AG04450 (cell line): ENCODE data around the gene DACH1. TPM values are rescaled to one million over a fixed set of nuclear protein-coding genes. Genes with fewer than 3 reads are reported as not detected.

Experiments used
- CTCF ChIA-PET: fragments of 300-600, 350-600 bp; formaldehyde crosslinking; extraction: SDS; loops from one replicate; lab custom pipeline; 2022; ENCODE audit warnings: antibody characterized with exemption, inconsistent platforms; lab: Charles Lee
- POLR2A ChIA-PET: fragments of 350-600 bp; formaldehyde crosslinking; extraction: SDS; loops from one replicate; lab custom pipeline; 2021; ENCODE audit warnings: antibody characterized with exemption, inconsistent platforms; lab: Yijun Ruan, JAX
- DNase-seq: peaks from one replicate; pipeline ENCODE4 v3.0.0-alpha.2; 2011; ENCODE audit warnings: low read depth, low spot score
- H3K27ac ChIP-seq: one replicate; pipeline ENCODE4 v1.5.1; 2012; ENCODE audit warnings: low read depth, low read length, control low read depth
- H3K27me3 ChIP-seq: one replicate; pipeline ENCODE4 v1.6.0; 2012; ENCODE audit warnings: low read length; ENCODE audit not compliant: control insufficient read depth, insufficient read depth
- H3K4me3 ChIP-seq: 2 replicates; pipeline ENCODE4 v1.5.1; 2011; ENCODE audit warnings: mild to moderate bottlenecking, low read depth, low read length, control low read depth
- H3K9me3 ChIP-seq: 2 replicates; pipeline ENCODE4 v1.5.1; 2012; ENCODE audit warnings: low read length; ENCODE audit not compliant: control insufficient read depth, insufficient read depth
- CTCF ChIP-seq: IDR thresholded peaks from 2 replicates; pipeline ENCODE4 v1.5.1; 2011; ENCODE audit warnings: low read depth, low read length, control low read depth, inconsistent platforms
- polyA plus RNA-seq: library from polyadenylated mRNA; depleted of rRNA; stranded (reverse); fragments of >200 nt; gene quantifications from 2 replicates; pipeline ENCODE4 v1.2.3, GENCODE V29; 2011

DACH1 gene
- polyA plus RNA-seq, 1 experiment: 0.10 TPM

- Histone ChIP-seq H3K4me3 (no peak overlapping the region), H3K27me3 (no peaks in the 10 kb centered on the region), H3K9me3 (no peaks in the 10 kb centered on the region), H3K27ac (no peak overlapping the region)
- TF ChIP-seq CTCF: no peak
- no peak for DNase-seq
- CTCF ChIA-PET: no interaction called here
- POLR2A ChIA-PET: no interaction called here
Measured at GRCh38 chr13:71663431-71663830, 203.6 kb downstream of the DACH1 start.

GRCh38 chr13:71661921-71662320 lies 205.1 kb downstream of the DACH1 start:
- no peak for DNase-seq
- CTCF ChIA-PET: no interaction called here

GRCh38 chr13:71659404-71659803 lies 207.6 kb downstream of the DACH1 start:
- no peak for DNase-seq
- Histone ChIP-seq H3K4me3 (no peak overlapping the region), H3K9me3 (no peaks in the 10 kb centered on the region), H3K27me3 (no peaks in the 10 kb centered on the region), H3K27ac (no peak overlapping the region)
- POLR2A ChIA-PET: no interaction called here
- CTCF ChIA-PET: no interaction called here
- no peak for TF ChIP-seq CTCF

More at GRCh38 chr13:71661921-71662320, 205.1 kb downstream of the DACH1 start:
- no peaks in the 10 kb centered on the region for H3K27me3 ChIP-seq
- no peak overlapping the region for H3K27ac ChIP-seq
- POLR2A ChIA-PET: no interaction called here
- no peak for TF ChIP-seq CTCF
- H3K9me3 ChIP-seq: no peaks in the 10 kb centered on the region
- H3K4me3 ChIP-seq: no peak overlapping the region

GRCh38 chr13:71645467-71645866 lies 221.5 kb downstream of the DACH1 start:
- no peak for TF ChIP-seq CTCF
- POLR2A ChIA-PET: no interaction called here
- Histone ChIP-seq H3K9me3 (no peaks in the 10 kb centered on the region), H3K27me3 (no peaks in the 10 kb centered on the region), H3K27ac (no peak overlapping the region), H3K4me3 (no peak overlapping the region)
- CTCF ChIA-PET: no interaction called here
- no peak for DNase-seq

- Histone ChIP-seq H3K27ac (no peak overlapping the region), H3K4me3 (no peak overlapping the region), H3K27me3 (no peaks in the 10 kb centered on the region), H3K9me3 (no peaks in the 10 kb centered on the region)
- no peak for DNase-seq
- TF ChIP-seq CTCF: no peak
- ChIA-PET CTCF (no interaction called here), POLR2A (no interaction called here)
Measured at GRCh38 chr13:71644579-71644978, 222.4 kb downstream of the DACH1 start.
